Thoracic aorta (tissue), 2 donors: ENCODE results near the gene CLDN2. TPM values are rescaled to one million over a fixed set of nuclear protein-coding genes. Genes with fewer than 3 reads are reported as not detected.

Source experiments
- total RNA-seq, 2 donors: library from RNA; depleted of rRNA; stranded (reverse); fragments of >200 nt; gene quantifications; one replicate each; pipeline versions ENCODE4 v1.1.0 to v1.2.3, GENCODE V29; 2016

Gene CLDN2
- total RNA-seq, 2 donors from 2014 or later: not detected

Other genes with a start within 250 kb of the CLDN2 start
- not detected for gene RNF128, start 193.7 kb upstream of the CLDN2 start, total RNA-seq
- 10 to 100 TPM in 1 of 2 donors, 1 to 10 TPM in 1; 7.9 to 16.9 TPM for gene TBC1D8B, start 117.7 kb upstream of the CLDN2 start, total RNA-seq
- gene RIPPLY1, start 17.1 kb upstream of the CLDN2 start, total RNA-seq: not detected
- gene MORC4, start 79.8 kb downstream of the CLDN2 start, total RNA-seq: 10 to 100 TPM; 10.4 to 28.4 TPM
- gene RBM41, start 198.4 kb downstream of the CLDN2 start, total RNA-seq: 10 to 100 TPM; 17.2 to 19.4 TPM